Activated CD4-positive, alpha-beta T cell treated with anti-CD3 and anti-CD28 coated beads, Interleukin-2, amount 10 ng/mL, durations not matched to agents 24 days and 14 days (primary cell): ENCODE measurements around the gene SNAI3. TPM values are rescaled to one million over a fixed set of nuclear protein-coding genes. Genes with fewer than 3 reads are reported as not detected.
A peak's percentile ranks its signal among the peaks of the same experiment; 100 is the strongest.

ENCODE experiments used
- DNase-seq: peaks from one replicate; pipeline ENCODE4 v3.0.0; 2022
- H3K27ac Mint-ChIP-seq: one replicate; pipeline ENCODE4 v1.8.0; 2022; ENCODE audit warnings: mild to moderate bottlenecking, mixed read lengths
- H3K27me3 Mint-ChIP-seq: one replicate; pipeline ENCODE4 v1.8.0; 2022; ENCODE audit warnings: mixed read lengths
- H3K36me3 Mint-ChIP-seq: one replicate; pipeline ENCODE4 v1.8.0; 2022; ENCODE audit warnings: low read depth, mild to moderate bottlenecking, mixed read lengths
- H3K4me1 Mint-ChIP-seq: one replicate; pipeline ENCODE4 v1.8.0; 2021; ENCODE audit warnings: mixed read lengths
- H3K4me3 Mint-ChIP-seq: one replicate; pipeline ENCODE4 v1.8.0; 2022; ENCODE audit warnings: mild to moderate bottlenecking, moderate library complexity, mixed read lengths
- H3K9me3 Mint-ChIP-seq: one replicate; pipeline ENCODE4 v1.8.0; 2021; ENCODE audit warnings: mixed read lengths
- intact Hi-C: fragments of 100-400 bp; cut with micrococcal nuclease; formaldehyde crosslinking; loops from one replicate; pipeline ENCODE4 v1.15.1; 2023
- total RNA-seq: library from RNA; stranded (reverse); gene quantifications from 2 replicates; pipeline ENCODE4 v1.2.3, GENCODE V29; 2022

The SNAI3 gene
- total RNA-seq, 1 donor from 2014 or later: 3.3 TPM

DNA sequence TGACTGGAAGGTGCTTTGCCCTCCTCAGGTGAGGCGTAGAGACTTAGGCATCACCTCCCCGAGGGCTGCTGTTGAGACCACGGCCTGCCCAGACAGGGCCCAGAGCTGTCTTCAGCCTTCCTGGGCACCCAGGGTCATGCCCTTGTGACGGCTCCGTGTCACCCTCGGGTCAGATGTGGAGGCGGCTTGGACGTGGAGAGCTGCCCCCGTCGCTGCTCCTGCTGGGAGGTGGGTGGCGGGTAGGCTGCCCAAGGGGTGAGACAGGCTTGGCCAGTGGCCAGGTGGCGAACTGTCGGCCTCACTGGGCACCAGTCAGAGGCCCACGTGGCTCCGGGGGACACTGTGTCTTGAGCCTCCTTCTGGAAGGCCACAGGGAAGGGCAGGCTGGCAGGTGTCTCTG lies 8.9 kb upstream of the SNAI3 start:
- Mint-ChIP-seq H3K4me1 (peaks cover 42% of the 10 kb centered on the region), H3K36me3 (peaks cover 12% of the 10 kb centered on the region), H3K27ac (no peak overlapping the region), H3K9me3 (no peaks in the 10 kb centered on the region), H3K4me3 (no peak overlapping the region), H3K27me3 (no peaks in the 10 kb centered on the region)
- no peak for DNase-seq
- intact Hi-C loops: no loop called here

DNA sequence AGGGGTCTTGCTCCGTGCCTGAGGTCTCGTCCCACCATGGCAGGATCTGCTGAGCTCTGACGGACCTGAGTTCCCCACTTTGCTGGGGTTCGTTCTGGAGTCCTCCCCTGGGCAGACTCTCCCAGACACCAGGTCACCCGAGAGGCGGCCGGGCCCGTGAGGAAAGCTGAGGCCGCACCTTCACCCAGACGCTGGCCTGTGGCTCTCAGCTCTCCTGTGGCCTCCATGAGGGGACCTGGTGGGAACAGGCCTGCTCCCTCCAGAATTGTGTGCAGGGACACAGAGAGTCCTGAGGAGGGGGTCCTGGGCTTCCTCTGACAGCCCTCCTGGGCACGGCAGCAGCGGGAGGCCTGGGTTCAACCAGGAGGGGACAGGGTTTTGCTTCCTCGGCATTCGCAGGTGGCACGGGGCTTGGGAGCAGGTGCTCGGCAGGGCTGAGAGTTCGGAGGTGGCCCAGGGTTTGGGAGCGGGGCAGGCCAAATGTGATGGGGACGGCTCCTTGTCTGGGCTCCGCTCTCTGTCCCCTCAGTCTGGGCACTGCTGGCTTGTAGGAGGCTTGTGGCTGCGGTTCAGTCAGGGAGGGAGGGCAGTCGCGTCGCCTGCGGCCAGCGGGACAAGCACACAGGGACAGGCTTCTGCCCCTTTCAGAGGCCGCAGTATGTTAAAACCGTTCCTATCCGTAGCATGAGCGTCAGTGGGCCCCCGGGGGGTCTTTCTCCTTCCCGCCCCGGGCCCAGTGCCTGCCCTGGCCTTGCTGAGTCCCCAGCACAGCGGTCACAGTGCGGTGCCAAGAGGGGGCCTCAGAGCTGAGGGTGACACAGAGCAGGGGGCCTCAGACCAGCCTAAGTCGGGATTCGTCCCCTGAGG lies 8.1 kb upstream of the SNAI3 start:
- peaks cover 8% of the 10 kb centered on the region for H3K36me3 Mint-ChIP-seq
- peak overlapping the region; percentile 4 for H3K27ac Mint-ChIP-seq
- H3K4me3 Mint-ChIP-seq: no peak overlapping the region
- H3K9me3 Mint-ChIP-seq: no peaks in the 10 kb centered on the region
- no peak for DNase-seq
- H3K4me1 Mint-ChIP-seq: peaks cover 36% of the 10 kb centered on the region
- intact Hi-C loops: no loop called here
- H3K27me3 Mint-ChIP-seq: no peaks in the 10 kb centered on the region

DNA sequence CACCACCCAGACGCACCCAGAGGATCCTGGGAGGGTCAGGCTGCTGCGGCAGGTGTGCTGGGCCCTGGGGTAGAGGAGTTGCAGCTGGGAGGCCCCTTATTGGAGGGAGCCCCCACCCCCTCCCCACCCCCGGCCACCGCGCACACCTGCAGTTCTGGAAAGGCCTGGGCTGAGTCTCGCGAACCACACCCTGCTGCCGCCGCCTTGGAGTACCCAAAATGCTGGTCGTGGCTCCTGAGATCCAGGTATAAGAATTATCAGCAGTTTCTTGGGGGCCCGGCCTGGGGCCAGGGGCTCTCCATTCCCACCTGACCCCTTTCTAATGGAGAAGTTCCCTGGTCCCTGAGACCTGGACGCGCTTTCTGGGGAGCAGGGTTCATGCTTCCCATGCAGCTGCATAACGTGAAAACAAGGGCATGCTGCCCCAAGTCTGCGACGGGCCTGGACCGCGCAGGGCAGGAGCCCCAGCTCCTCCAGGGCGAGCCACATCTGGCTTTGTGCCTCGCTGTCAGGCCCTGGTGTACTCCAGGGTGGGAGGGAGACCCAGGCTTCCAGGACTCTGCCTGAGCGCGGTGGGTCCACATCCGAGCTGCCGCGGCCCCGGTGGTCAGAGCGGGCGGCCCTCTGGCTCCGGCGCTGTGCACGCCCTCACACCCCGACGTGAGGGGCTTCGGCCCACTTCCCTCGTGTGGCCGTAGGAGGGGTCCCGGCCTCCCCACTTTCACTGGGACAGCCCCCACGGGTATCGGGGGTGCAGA lies 7.3 kb upstream of the SNAI3 start:
- Mint-ChIP-seq H3K4me3 (no peak overlapping the region), H3K9me3 (no peaks in the 10 kb centered on the region), H3K27ac (no peak overlapping the region), H3K4me1 (peaks cover 39% of the 10 kb centered on the region), H3K27me3 (no peaks in the 10 kb centered on the region), H3K36me3 (peaks cover 8% of the 10 kb centered on the region)
- no peak for DNase-seq
- intact Hi-C loops: no loop called here

DNA sequence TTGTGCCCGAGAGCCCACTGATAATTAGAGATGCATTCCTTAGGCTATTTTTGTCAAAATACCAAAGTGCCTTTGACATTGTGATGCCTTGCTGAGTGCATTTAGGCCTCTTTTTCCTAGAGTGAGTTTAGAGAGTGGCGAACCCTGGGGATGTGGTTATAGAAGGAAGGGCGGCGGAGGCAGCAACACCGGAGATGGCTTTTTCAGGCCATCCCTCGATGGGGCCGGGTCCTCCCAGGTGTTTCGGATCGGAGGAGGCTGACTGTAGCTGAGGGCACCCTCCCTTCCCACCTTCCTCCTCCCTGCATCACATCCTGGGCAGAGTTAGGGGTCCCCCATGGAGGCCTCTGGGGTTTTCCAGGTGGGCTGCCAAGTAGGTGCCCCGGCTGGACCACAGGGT lies 6.6 kb upstream of the SNAI3 start:
- H3K27ac Mint-ChIP-seq: peak overlapping the region; percentile 20
- intact Hi-C loops: no loop called here
- no peaks in the 10 kb centered on the region for H3K27me3 Mint-ChIP-seq
- no peaks in the 10 kb centered on the region for H3K9me3 Mint-ChIP-seq
- H3K4me3 Mint-ChIP-seq: peak overlapping the region; percentile 30
- H3K4me1 Mint-ChIP-seq: peaks cover 43% of the 10 kb centered on the region
- H3K36me3 Mint-ChIP-seq: peaks cover 5% of the 10 kb centered on the region
- DNase-seq: no peak

DNA sequence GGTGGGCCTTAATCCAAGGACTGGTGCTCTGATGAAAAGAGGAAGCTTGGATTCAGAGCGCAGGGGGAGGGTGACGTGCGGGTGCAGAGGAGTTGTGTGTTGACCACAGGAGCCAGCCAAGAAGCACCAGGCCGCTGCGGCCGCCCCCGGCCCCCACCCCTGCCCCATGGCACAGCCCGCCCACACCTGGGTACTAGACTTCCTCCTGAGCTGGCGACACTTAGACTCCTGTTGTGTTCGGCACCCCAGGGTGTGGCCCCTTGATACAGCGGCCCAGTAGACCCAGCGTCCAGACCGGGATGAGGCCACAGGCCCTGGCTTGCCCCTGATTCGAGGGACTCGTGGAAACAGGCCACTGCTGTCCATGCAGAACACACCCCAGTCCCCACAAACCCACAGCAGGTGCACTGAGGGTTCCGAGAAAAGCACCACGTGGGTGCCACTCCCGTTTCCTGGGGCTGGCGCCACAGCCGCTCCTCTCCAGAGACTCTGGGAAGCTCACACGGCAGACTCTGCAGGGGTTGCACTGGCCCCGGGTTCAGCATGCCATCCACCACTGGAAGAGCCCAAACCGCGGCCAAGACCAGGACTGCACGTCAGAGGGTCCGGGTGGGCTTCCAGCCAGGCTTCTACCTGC lies 5.7 kb upstream of the SNAI3 start:
- H3K27me3 Mint-ChIP-seq: no peaks in the 10 kb centered on the region
- no peaks in the 10 kb centered on the region for H3K9me3 Mint-ChIP-seq
- peak; percentile 87 for DNase-seq
- intact Hi-C loops: no loop called here
- H3K36me3 Mint-ChIP-seq: no peaks in the 10 kb centered on the region
- H3K4me3 Mint-ChIP-seq: peak overlapping the region; percentile 62
- H3K27ac Mint-ChIP-seq: peak overlapping the region; percentile 81
- peaks cover 39% of the 10 kb centered on the region for H3K4me1 Mint-ChIP-seq

DNA sequence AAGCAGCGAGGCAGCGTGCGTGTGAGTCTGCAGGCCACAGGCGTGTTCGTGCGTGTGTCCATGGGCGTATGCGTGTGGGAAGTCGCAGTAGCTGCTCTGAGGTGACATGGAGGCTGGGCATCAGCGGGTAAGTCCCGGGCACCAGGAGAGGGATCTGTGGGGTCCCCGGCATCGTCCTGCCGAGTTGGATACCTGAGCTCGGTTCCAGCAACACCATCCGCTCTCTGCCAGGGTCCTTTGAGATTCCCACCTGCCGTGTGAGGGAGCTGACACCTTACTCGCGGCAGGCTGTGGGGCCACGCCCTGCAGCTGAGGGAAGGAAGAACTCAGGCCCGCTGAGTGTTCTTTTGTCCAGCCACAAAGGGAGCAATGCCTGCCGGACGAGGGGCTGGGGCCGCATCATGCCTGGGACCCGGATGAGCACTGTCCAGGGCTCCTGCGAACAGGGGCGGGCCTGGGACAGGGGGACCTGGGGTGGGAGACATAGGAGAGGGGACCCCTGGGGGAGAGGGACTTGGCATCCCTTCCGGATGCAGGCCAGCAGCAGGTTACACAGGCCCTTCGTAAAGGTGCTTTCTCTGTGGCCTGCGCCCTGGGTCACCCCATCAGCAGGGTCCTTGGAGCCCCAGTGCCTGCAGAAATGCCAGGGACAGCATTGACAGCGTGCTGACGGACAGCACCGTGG lies 5.0 kb upstream of the SNAI3 start:
- Mint-ChIP-seq H3K9me3 (no peaks in the 10 kb centered on the region), H3K4me1 (peaks cover 39% of the 10 kb centered on the region)

DNA sequence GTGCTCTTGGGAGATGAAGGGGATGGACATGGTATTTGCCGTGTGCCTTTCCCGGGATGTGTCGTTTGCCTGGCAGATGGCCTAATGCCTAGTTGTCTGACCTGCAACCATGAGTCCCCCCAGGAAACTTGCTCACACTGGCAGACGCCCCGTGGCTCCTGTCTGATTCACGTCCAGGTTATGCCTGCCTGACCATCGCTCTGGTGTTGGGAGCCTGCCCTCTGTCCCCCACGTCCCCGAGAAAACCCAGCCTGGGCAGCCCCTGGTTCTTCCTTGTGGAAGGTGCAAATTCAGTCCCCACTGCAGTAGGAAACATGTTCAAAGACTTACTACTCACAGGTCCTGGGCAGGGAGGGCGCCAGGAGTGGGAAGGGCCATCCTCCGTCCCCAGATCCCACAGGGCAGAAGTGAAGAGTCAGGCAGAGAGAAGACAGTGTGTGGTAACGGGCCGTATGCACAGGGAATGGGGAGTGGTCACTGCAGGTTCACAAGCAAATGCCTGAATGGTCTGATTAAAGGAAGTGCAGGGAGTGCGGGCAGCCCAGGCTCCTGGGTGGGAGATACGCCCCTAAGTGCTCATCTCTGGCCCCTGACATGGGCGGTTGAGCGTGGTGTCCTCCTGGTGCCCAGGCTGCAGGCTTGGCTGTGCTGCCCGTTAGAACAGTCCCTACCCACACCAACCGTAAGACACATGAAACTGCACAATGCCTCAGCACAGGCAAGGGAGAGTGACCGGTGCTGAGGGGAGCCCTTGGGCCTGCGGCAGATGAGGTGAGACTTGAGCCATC lies 4.2 kb upstream of the SNAI3 start:
- Mint-ChIP-seq H3K9me3 (no peaks in the 10 kb centered on the region), H3K4me1 (peaks cover 39% of the 10 kb centered on the region), H3K27me3 (no peaks in the 10 kb centered on the region), H3K4me3 (peak overlapping the region; percentile 50), H3K36me3 (no peaks in the 10 kb centered on the region), H3K27ac (peak overlapping the region; percentile 34)
- intact Hi-C loops: no loop called here
- no peak for DNase-seq

More for the DNA sequence above, 5.0 kb upstream of the SNAI3 start:
- intact Hi-C loops: no loop called here
- no peaks in the 10 kb centered on the region for H3K27me3 Mint-ChIP-seq
- DNase-seq: no peak
- H3K36me3 Mint-ChIP-seq: no peaks in the 10 kb centered on the region
- H3K4me3 Mint-ChIP-seq: peak overlapping the region; percentile 50
- H3K27ac Mint-ChIP-seq: peak overlapping the region; percentile 34

- intact Hi-C loops: no loop called here
- H3K4me3 Mint-ChIP-seq: no peak overlapping the region
- no peaks in the 10 kb centered on the region for H3K9me3 Mint-ChIP-seq
- H3K36me3 Mint-ChIP-seq: peaks cover 3% of the 10 kb centered on the region
- no peak overlapping the region for H3K27ac Mint-ChIP-seq
- H3K27me3 Mint-ChIP-seq: no peaks in the 10 kb centered on the region
- no peak for DNase-seq
- H3K4me1 Mint-ChIP-seq: peaks cover 44% of the 10 kb centered on the region
These were observed 1.9 kb upstream of the SNAI3 start for GRCh38 chr16:88688013-88688778.

DNA sequence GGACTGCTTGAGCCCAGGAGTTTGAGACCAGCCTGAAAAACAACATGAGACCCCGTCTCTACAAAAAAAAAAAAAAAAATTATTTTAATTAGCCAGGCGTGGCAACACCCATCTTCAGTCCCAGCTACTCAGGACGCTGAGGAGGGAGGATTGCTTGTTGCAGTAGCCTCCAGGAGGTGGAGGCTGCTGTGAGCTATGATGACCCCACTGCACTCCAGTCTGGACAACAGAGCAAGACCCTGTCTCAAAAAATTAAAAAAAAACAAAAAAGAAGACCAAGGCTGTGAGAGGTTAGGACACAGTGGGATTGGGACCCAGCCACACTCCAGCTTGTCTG lies 1.3 kb upstream of the SNAI3 start:
- intact Hi-C loops: no loop called here
- H3K4me3 Mint-ChIP-seq: no peak overlapping the region
- peaks cover 41% of the 10 kb centered on the region for H3K4me1 Mint-ChIP-seq
- no peak overlapping the region for H3K27ac Mint-ChIP-seq
- peaks cover 3% of the 10 kb centered on the region for H3K36me3 Mint-ChIP-seq
- H3K9me3 Mint-ChIP-seq: no peaks in the 10 kb centered on the region
- DNase-seq: no peak
- no peaks in the 10 kb centered on the region for H3K27me3 Mint-ChIP-seq

DNA sequence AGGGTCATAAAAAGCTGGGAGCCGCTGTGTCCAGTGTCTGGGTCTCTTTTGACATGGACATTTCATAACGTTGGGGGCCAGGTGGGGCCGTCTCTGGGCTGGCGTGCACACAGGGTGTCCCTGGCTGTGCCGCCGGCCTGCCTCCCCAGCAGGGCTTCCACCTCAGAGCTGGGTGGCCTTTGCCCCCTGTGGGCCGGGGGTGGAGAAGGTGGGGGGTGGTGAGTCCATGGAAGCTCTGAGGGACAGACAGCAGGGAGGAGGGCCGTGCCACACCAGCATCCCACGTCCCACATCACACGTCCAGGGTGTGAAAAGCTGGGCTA lies 908 bp upstream of the SNAI3 start:
- Mint-ChIP-seq H3K27ac (no peak overlapping the region), H3K4me3 (no peak overlapping the region), H3K4me1 (peaks cover 41% of the 10 kb centered on the region), H3K36me3 (peaks cover 3% of the 10 kb centered on the region), H3K27me3 (no peaks in the 10 kb centered on the region), H3K9me3 (no peaks in the 10 kb centered on the region)
- no peak for DNase-seq
- intact Hi-C loops: no loop called here

GRCh38 chr16:88686062-88686438 lies 257 bp downstream of the SNAI3 start:
- peaks cover 3% of the 10 kb centered on the region for H3K36me3 Mint-ChIP-seq
- intact Hi-C loops: loop anchor here (1.0 kb wide), 2 partner anchors 17 to 23 kb away; partner anchors contain the start of gene MVD
- H3K4me3 Mint-ChIP-seq: peak overlapping the region; percentile 83
- no peaks in the 10 kb centered on the region for H3K9me3 Mint-ChIP-seq
- peaks cover 41% of the 10 kb centered on the region for H3K4me1 Mint-ChIP-seq
- peak overlapping the region; percentile 37 for H3K27ac Mint-ChIP-seq
- H3K27me3 Mint-ChIP-seq: no peaks in the 10 kb centered on the region
- DNase-seq: no peak

DNA sequence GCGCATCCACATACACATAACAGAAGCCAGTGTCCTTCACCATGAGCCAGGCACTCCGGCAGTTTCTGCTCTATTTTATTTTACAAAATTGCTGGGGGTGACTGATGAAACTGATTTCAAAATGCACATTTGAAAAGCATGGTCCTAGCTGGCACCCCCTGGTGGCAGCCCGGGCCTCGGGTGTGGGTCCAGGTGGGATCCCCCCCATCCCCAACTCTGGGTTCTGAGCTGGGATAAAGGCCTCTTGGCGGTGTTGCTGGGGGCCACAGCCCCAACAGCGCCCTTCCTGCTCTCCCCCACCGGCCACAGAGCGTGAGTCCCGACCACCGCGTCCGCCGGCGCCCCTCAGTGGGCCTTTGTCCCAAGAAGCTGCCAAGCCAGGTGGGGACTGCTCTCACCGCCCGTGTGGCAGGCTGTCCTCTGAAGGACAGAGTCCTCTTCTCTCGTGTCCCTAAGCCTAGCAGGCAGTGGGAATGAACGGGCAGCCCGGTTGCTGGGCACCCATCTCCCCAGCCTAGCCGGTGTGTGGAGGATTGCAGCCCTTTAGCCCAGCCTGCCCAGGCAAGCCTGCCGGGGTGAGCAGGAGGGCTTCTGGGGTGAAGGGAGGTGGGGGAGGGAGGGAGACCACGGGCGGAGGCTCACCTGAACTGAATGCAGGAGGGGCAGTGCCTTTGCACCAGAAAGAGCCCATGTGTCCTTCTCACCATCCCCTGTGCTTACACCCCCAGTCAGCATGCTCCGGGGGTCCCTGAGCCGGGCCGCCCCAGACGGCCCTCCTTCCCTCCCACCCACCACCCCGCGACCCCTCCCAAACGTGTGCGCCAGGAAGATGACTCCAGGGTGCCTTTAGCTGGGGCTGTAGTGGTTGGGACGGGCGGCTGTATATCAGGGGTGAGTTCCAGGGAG lies 898 bp downstream of the SNAI3 start:
- Mint-ChIP-seq H3K4me1 (peaks cover 37% of the 10 kb centered on the region), H3K27ac (no peak overlapping the region), H3K27me3 (no peaks in the 10 kb centered on the region), H3K36me3 (peaks cover 3% of the 10 kb centered on the region), H3K4me3 (peak overlapping the region; percentile 83), H3K9me3 (no peaks in the 10 kb centered on the region)
- intact Hi-C loops: loop anchor here (1.0 kb wide), 3 partner anchors 18 to 34 kb away; partner anchors contain the start of genes CYBA and MVD
- DNase-seq: peak; percentile 85
